NCI-H1092 treated with DMSO at 0.1 percent for 48 hours (cell line): ENCODE results near the gene ANTXR2.

Experiments used
- DNase-seq: peaks from one replicate; lab custom pipeline; 2025; lab: John Stamatoyannopoulos, UW

ANTXR2 gene

GRCh38 chr4:80069108-80069836, 3.8 kb downstream of the ANTXR2 start:
- DNase-seq = no peak

GRCh38 chr4:80065601-80066000, 7.4 kb downstream of the ANTXR2 start:
- DNase-seq = no peak

GRCh38 chr4:80062527-80062926, 10.5 kb downstream of the ANTXR2 start:
- DNase-seq = no peak

GRCh38 chr4:80060804-80061203, 12.2 kb downstream of the ANTXR2 start:
- no peak for DNase-seq

- DNase-seq = no peak
These were observed 14.3 kb downstream of the ANTXR2 start for GRCh38 chr4:80058740-80059139.

GRCh38 chr4:80054375-80054774, 18.7 kb downstream of the ANTXR2 start:
- DNase-seq = no peak

GRCh38 chr4:80053140-80053910, 19.7 kb downstream of the ANTXR2 start:
- no peak for DNase-seq

- no peak for DNase-seq
These were observed 23.1 kb downstream of the ANTXR2 start for GRCh38 chr4:80049813-80050534.

- no peak for DNase-seq
These were observed 23.6 kb downstream of the ANTXR2 start for GRCh38 chr4:80049402-80049801.

- DNase-seq = no peak
These were observed 27.2 kb downstream of the ANTXR2 start for GRCh38 chr4:80045786-80046185.

GRCh38 chr4:80043541-80043940, 29.5 kb downstream of the ANTXR2 start:
- DNase-seq = no peak

- DNase-seq = no peak
These were observed 30.2 kb downstream of the ANTXR2 start for GRCh38 chr4:80042821-80043220.

- DNase-seq = no peak
These were observed 35.2 kb downstream of the ANTXR2 start for GRCh38 chr4:80037864-80038263.

GRCh38 chr4:80036949-80037685, 35.9 kb downstream of the ANTXR2 start:
- DNase-seq = no peak

- no peak for DNase-seq
These were observed 36.7 kb downstream of the ANTXR2 start for GRCh38 chr4:80036306-80036705.

GRCh38 chr4:80035336-80035735, 37.7 kb downstream of the ANTXR2 start:
- no peak for DNase-seq

GRCh38 chr4:80033581-80033980, 39.4 kb downstream of the ANTXR2 start:
- no peak for DNase-seq

GRCh38 chr4:80029364-80029763, 43.7 kb downstream of the ANTXR2 start:
- no peak for DNase-seq

GRCh38 chr4:80027611-80028010, 45.4 kb downstream of the ANTXR2 start:
- DNase-seq = no peak

- no peak for DNase-seq
These were observed 46.9 kb downstream of the ANTXR2 start for GRCh38 chr4:80026100-80026499.

- no peak for DNase-seq
These were observed 48.7 kb downstream of the ANTXR2 start for GRCh38 chr4:80024335-80024734.

- no peak for DNase-seq
These were observed 50.7 kb downstream of the ANTXR2 start for GRCh38 chr4:80022282-80022681.
